ENCODE data around the gene PPBP.

The PPBP gene

DNA sequence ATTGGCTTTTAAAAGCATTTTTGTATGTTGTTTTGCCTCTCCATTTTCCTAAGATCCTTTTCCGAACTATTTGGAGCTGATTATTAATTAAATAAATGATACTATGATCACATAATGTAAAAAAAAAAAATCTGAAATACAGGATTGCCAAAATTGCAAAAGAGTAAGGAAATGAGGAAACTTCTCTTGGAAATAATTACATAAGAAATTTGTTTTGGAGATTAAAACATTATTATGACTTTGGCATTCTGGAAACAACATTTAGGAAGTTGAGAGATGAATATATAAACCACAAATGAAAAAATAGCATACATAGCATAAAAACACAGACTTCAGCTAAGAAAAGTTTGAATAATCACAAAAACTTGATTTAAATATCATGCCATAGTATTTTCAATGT lies 39.7 kb downstream of the PPBP start:
- DNase-seq, result no peak

DNA sequence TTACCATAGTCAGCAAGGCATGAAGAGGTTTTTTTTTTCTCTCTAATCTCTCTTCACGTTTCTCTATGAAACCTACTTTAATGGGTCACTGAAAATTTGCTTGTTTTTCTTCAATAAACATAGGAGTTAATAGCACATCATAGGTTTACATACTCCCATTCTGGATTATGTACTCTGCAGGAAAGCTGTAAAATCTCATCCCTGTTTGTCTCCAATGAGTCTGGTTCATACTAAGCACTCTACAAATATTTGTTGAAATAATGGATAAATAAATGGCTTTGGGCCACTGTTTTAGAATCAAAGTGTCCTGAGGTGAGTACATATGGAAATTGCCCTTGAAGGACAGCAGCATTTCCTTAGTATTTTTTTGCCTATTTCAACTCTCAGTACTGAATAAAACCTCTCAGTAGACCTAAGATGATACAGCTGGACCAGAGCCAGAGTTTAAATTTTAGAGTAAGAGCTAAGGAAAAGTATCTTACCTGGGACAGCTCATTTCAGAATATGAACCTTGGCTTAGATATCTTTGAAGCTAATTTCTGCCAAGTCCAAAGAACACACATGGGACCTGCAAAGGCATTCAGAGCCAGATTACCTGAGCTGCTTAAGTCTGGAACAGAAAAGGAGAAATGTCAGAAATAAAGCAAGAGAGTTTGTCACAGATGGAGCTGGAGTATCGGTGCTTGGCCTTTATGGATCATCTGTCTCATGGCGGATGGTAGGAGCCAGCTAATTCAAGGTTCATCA lies 40.6 kb downstream of the PPBP start:
- no peak for DNase-seq

DNA sequence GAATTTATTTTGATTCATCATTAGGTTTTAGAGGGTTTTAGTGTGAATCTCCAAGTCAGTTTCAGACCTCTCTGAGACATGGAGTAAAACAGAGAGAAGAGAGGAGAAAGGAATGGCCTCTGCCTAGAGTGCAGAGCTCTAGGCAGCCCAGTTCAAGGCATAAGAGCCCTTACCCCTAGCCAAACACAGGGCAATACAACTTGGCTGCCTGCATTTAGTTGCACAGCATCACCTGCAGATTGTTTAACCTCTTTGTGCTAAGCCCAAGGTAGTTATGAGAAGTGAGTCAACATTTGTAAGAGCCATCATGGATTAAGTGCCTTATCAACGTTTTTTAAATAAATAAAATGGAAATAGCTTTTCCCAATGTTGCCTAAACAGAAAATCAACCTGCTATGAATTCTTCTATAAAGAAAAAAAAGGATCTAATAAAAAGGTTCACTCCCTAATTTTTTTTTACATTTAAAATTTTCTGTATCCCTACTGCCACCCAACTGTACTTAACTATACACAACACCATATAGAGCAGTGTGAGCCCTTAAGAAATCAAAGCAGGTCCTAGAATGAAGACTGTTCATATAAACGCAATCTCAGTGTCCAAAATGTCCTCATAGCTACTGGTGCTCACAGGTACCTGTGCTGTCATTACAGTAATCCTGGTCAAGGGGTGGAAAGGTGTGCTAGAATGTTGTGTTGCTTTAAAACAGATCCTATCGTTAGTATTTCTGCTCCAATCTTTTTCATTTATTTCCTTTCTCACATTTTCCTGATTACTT lies 42.1 kb downstream of the PPBP start:
- DNase-seq, result no peak

DNA sequence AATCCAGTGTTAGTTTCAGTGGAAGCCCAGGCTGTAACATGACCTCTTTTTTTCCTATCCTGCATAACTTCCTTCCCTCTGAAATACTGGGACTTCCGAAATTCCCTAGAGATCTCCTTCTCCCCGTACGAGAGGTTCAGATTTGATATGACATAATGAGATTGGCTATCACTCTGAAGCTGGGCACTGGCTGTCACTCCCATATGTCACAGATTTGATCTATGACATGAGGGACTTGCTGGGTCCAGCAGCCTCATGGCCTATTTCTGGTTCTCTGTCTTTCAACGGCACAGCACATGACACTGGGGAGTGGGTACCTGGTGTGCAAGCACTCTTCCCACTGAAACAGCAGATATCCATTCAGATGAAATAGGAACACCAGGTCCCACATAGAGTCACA lies 42.9 kb downstream of the PPBP start:
- no peak for DNase-seq

DNA sequence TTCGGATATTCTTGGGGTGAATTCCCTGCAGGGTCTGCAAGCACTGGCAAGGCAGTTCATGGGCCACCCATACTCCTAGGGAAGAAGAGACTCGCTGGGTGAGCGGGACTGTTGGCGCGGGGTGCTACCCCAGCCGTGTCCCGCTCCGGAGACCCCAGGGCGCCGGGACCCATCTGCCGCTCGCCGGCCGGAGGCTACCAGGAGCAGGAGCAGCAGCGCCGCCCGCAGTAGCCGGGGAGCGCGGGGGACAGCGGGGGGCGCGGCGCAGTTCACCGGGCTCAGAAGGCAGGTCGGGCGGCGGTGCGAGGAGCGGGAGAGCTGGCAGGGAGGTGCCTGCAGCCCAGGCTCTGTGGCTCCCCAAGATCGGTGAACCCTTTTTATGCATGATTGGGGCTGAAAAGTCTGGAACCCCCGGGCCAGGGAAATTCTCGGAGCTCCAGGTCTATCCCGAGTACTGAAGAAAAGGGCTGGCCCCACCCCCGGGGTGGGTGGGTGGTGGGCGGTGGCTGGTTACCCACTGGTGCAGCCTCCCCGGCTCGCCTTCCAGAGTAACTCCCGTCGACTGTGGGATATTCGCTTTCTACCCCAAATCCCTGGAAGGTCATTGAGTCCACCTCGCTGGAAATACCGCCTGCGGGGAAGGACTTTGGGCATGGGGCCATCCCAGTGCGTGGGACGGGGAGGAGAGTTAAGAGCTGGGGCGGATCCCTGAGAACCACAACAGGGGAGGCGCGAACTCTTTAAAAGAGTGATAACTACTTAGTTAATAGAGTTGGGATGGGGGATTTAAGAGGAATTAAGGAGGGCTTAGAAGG lies 43.7 kb downstream of the PPBP start:
- DNase-seq, result no peak

DNA sequence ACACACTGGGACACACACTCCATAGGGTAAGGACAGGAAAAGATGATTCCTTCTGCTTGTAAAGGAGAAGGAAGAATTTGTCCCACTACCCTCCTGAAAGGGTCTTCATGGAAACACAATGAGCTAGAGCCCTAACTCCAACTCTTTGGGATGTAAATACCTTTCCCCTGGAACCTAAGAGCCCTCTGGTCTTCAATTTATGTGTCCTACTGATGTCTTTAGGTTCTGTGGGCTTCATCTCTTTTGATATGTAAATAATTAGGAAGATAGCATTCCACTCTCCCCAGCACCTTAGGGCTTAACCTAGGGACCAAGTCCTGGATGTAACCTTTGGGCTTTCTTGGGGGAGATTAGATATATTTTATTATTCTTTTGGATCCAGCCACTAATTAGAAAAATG lies 44.4 kb downstream of the PPBP start:
- DNase-seq, result no peak

DNA sequence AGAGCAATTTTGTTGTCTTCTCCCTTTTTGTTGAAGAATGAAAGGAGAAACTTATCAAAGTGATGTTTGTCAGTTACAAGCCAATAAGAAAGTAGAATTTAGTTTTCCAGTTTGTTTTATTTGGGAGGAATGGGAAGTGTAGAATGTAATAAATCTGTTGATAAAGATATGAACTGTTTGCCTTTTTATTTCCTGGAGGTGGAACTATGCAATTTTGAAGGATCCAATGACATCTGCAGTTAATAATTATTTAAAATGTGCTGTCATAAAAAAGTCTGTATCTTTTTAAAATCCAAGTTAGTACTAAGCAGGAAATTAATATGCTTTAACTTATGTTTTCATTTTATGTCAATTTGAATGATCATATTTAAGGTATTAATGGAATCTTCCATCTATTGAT lies 51.0 kb downstream of the PPBP start:
- DNase-seq, result no peak
